Neural progenitor cell (in vitro differentiated cells): ENCODE measurements around the gene LMTK2. TPM values are rescaled to one million over a fixed set of nuclear protein-coding genes. Genes with fewer than 3 reads are reported as not detected.
A peak's percentile ranks its signal among the peaks of the same experiment; 100 is the strongest.

Experiments
- DNase-seq: peaks from one replicate; pipeline ENCODE4 v3.0.0-alpha.2; 2016; ENCODE audit warnings: low spot score
- H2AFZ ChIP-seq: fragments of 200-600 bp; sonication (generic); replicated peaks from 2 replicates; pipeline ENCODE4 v1.6.1; 2016; ENCODE audit warnings: antibody characterized with exemption
- H3F3A ChIP-seq: fragments of 200-600 bp; sonication (generic); 2 replicates; pipeline ENCODE4 v1.6.1; 2016; ENCODE audit warnings: antibody characterized with exemption, low read depth
- H3K27ac ChIP-seq: fragments of 200-600 bp; sonication (generic); 2 replicates; pipeline ENCODE4 v1.5.1; 2016; ENCODE audit warnings: mild to moderate bottlenecking
- H3K27me3 ChIP-seq: fragments of 200-600 bp; sonication (generic); 2 replicates; pipeline ENCODE4 v1.6.1; 2016; ENCODE audit warnings: mild to moderate bottlenecking, moderate library complexity
- H3K36me3 ChIP-seq: fragments of 200-600 bp; sonication (generic); 2 replicates; pipeline ENCODE4 v1.5.1; 2016
- H3K4me1 ChIP-seq: fragments of 200-600 bp; sonication (generic); 2 replicates; pipeline ENCODE4 v1.6.1; 2016; ENCODE audit warnings: mixed run types
- H3K4me2 ChIP-seq: fragments of 200-600 bp; sonication (generic); 2 replicates; pipeline ENCODE4 v1.6.1; 2016
- H3K4me3 ChIP-seq: fragments of 200-600 bp; sonication (generic); 2 replicates; pipeline ENCODE4 v1.5.1; 2016
- H3K79me2 ChIP-seq: fragments of 200-600 bp; sonication (generic); 2 replicates; pipeline ENCODE4 v1.6.1; 2016; ENCODE audit warnings: low read depth
- H3K9ac ChIP-seq: fragments of 200-600 bp; sonication (generic); 2 replicates; pipeline ENCODE4 v1.6.1; 2016
- H3K9me3 ChIP-seq: fragments of 200-600 bp; sonication (generic); 2 replicates; pipeline ENCODE4 v1.5.1; 2016; ENCODE audit warnings: low read depth
- H4K20me1 ChIP-seq: fragments of 200-600 bp; sonication (generic); 2 replicates; pipeline ENCODE4 v1.6.1; 2016; ENCODE audit warnings: low read depth
- H3K27ac Mint-ChIP-seq: 3 replicates; pipeline ENCODE4 v1.8.0; 2021; ENCODE audit warnings: mixed read lengths
- H3K27me3 Mint-ChIP-seq: 2 replicates; pipeline ENCODE4 v1.8.0; 2022; ENCODE audit warnings: low read depth, mild to moderate bottlenecking, inconsistent platforms, moderate library complexity, mixed read lengths; ENCODE audit not compliant: insufficient read depth
- H3K36me3 Mint-ChIP-seq: 3 replicates; pipeline ENCODE4 v1.8.0; 2021; ENCODE audit warnings: mixed read lengths
- H3K4me1 Mint-ChIP-seq: 3 replicates; pipeline ENCODE4 v1.8.0; 2021; ENCODE audit warnings: mixed read lengths
- H3K4me3 Mint-ChIP-seq: 3 replicates; pipeline ENCODE4 v1.8.0; 2021; ENCODE audit warnings: mild to moderate bottlenecking, moderate library complexity, mixed read lengths
- H3K9me3 Mint-ChIP-seq: 3 replicates; pipeline ENCODE4 v1.8.0; 2020; ENCODE audit warnings: mixed read lengths
- EZH2 ChIP-seq: fragments of 200-600 bp; sonication (generic); IDR thresholded peaks from 2 replicates; pipeline ENCODE4 v1.6.1; 2017; ENCODE audit warnings: antibody characterized with exemption, mild to moderate bottlenecking, moderate library complexity
- EZH2phosphoT487 ChIP-seq: fragments of 200-600 bp; sonication (generic); IDR thresholded peaks from 2 replicates; pipeline ENCODE4 v1.6.1; 2017; ENCODE audit warnings: antibody characterized with exemption
- total RNA-seq: library from RNA; depleted of rRNA; stranded (reverse); fragments of >200 nt; gene quantifications from 2 replicates; pipeline ENCODE4 v1.2.3, GENCODE V29; 2015; ENCODE audit warnings: low replicate concordance
- TF ChIP-seq, protein P1 (sequence below): fragments of 200-600 bp; sonication (generic); IDR thresholded peaks from 2 replicates; pipeline ENCODE4 v1.5.1; 2017; ENCODE audit warnings: antibody characterized with exemption, mild to moderate bottlenecking

LMTK2 gene
- total RNA-seq, 1 donor from 2014 or later, result 14.1 TPM

DNA sequence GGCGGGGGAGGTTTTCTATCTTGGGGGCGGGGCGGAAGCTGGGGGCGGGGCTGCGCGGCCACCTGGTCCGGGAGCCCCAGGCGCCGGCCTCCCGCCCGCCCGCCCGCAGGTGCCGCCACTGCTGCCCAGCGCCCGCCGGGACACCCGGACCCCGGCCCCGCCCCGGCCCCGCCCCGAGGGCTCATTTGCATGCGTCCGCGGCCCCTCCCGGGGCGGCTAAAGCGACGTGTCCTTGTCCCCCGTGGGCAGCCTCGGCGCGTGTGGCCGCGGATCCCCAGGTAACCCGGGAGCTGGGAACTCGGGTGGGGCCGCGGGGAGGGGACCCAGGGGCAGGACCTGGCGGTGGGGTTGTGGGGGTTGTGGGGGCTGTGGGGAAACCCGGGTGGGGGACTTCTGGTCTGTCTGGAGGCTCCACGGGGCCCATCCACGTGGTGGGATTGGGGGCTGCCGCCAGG is 104.6 kb downstream of the LMTK2 start, which contains the start of gene BHLHA15:
Gene BHLHA15, plus strand, starts transcription at position 219 of the 455 bp plus-strand sequence. CDS start 871 bp downstream, outside the sequence.
- peaks cover 9% of the 10 kb centered on the region for H3K36me3 Mint-ChIP-seq

GRCh38 chr7:98211676-98212531 is 105.2 kb downstream of the LMTK2 start:
- H3K27ac ChIP-seq, result no peak overlapping the region
- no peaks in the 10 kb centered on the region for H3K36me3 ChIP-seq
- no peaks in the 10 kb centered on the region for H3K27me3 ChIP-seq
- H3K36me3 Mint-ChIP-seq, result peaks cover 8% of the 10 kb centered on the region
- no peaks in the 10 kb centered on the region for H3K79me2 ChIP-seq
- H3K27ac Mint-ChIP-seq, result no peak overlapping the region
- H3K9me3 ChIP-seq, result no peaks in the 10 kb centered on the region
- peak overlapping the region; percentile 76 for H3K4me3 Mint-ChIP-seq
- H4K20me1 ChIP-seq, result no peaks in the 10 kb centered on the region
- TF ChIP-seq, protein P1, sequence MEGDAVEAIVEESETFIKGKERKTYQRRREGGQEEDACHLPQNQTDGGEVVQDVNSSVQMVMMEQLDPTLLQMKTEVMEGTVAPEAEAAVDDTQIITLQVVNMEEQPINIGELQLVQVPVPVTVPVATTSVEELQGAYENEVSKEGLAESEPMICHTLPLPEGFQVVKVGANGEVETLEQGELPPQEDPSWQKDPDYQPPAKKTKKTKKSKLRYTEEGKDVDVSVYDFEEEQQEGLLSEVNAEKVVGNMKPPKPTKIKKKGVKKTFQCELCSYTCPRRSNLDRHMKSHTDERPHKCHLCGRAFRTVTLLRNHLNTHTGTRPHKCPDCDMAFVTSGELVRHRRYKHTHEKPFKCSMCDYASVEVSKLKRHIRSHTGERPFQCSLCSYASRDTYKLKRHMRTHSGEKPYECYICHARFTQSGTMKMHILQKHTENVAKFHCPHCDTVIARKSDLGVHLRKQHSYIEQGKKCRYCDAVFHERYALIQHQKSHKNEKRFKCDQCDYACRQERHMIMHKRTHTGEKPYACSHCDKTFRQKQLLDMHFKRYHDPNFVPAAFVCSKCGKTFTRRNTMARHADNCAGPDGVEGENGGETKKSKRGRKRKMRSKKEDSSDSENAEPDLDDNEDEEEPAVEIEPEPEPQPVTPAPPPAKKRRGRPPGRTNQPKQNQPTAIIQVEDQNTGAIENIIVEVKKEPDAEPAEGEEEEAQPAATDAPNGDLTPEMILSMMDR, result no peak
- TF ChIP-seq EZH2, result no peak
- no peak for TF ChIP-seq EZH2phosphoT487
- H3K27me3 Mint-ChIP-seq, result no peaks in the 10 kb centered on the region
- H3K9me3 Mint-ChIP-seq, result no peaks in the 10 kb centered on the region
- H3K4me3 ChIP-seq, result peak overlapping the region; percentile 42
- no peak overlapping the region for H2AFZ ChIP-seq
- H3K4me1 ChIP-seq, result no peaks in the 10 kb centered on the region
- peaks cover 4% of the 10 kb centered on the region for H3K4me1 Mint-ChIP-seq
- DNase-seq, result peak; percentile 33
- H3K9ac ChIP-seq, result no peak overlapping the region
- peak overlapping the region; percentile 75 for H3K4me2 ChIP-seq
- peaks cover 14% of the 10 kb centered on the region for H3F3A ChIP-seq

More for the DNA sequence above, 104.6 kb downstream of the LMTK2 start, which contains the start of gene BHLHA15:
- Histone ChIP-seq H3K36me3 (no peaks in the 10 kb centered on the region), H4K20me1 (no peaks in the 10 kb centered on the region), H3K27ac (no peak within 1 kb of the TSS), H3K4me2 (peak within 1 kb of the TSS; percentile 75), H3K4me3 (peak within 1 kb of the TSS; percentile 45), H3K9ac (no peak within 1 kb of the TSS), H3K4me1 (no peaks in the 10 kb centered on the region), H2AFZ (peak within 1 kb of the TSS; percentile 55), H3F3A (peaks cover 14% of the 10 kb centered on the region), H3K9me3 (no peaks in the 10 kb centered on the region), H3K27me3 (no peaks in the 10 kb centered on the region), H3K79me2 (no peaks in the 10 kb centered on the region)
- Mint-ChIP-seq H3K27me3 (no peaks in the 10 kb centered on the region), H3K9me3 (no peaks in the 10 kb centered on the region), H3K4me1 (peaks cover 4% of the 10 kb centered on the region), H3K27ac (no peak within 1 kb of the TSS), H3K4me3 (peak within 1 kb of the TSS; percentile 76)
- TF ChIP-seq, protein P1, result no peak
- TF ChIP-seq EZH2phosphoT487, result no peak
- no peak for TF ChIP-seq EZH2
- DNase-seq, result peak; percentile 72

DNA sequence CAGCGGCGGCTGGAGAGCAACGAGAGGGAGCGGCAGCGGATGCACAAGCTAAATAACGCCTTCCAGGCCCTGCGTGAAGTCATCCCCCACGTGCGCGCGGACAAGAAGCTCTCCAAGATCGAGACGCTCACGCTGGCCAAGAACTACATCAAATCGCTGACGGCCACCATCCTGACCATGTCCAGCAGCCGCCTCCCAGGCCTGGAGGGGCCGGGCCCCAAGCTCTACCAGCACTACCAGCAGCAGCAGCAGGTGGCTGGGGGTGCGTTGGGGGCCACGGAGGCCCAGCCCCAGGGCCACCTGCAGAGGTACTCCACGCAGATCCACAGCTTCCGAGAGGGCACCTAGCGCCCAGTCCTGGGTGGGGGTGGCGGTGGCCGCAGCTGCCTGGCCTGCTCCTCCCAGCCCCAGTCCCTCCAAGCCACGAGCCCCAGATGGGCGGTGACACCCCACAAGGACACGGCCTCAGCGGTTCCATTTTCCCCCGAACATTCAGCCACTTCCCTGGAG is 105.9 kb downstream of the LMTK2 start:
- H3K4me1 ChIP-seq, result peaks cover under 1% of the 10 kb centered on the region
- DNase-seq, result peak; percentile 22

More for the DNA sequence above, 105.9 kb downstream of the LMTK2 start:
- TF ChIP-seq EZH2 (no peak), EZH2phosphoT487 (no peak)
- TF ChIP-seq, protein P1, result no peak
- Mint-ChIP-seq H3K4me3 (no peak overlapping the region), H3K36me3 (peaks cover 2% of the 10 kb centered on the region), H3K27ac (no peak overlapping the region), H3K4me1 (peaks cover 4% of the 10 kb centered on the region), H3K27me3 (no peaks in the 10 kb centered on the region), H3K9me3 (no peaks in the 10 kb centered on the region)
- Histone ChIP-seq H3K9me3 (no peaks in the 10 kb centered on the region), H3K4me3 (no peak overlapping the region), H3K79me2 (no peaks in the 10 kb centered on the region), H3K27ac (no peak overlapping the region), H3K4me2 (no peak overlapping the region), H3K27me3 (no peaks in the 10 kb centered on the region), H3K36me3 (no peaks in the 10 kb centered on the region), H3K9ac (no peak overlapping the region), H2AFZ (no peak overlapping the region), H4K20me1 (no peaks in the 10 kb centered on the region), H3F3A (peaks cover 14% of the 10 kb centered on the region)
